Stimulated activated CD4-positive, alpha-beta T cell treated with anti-CD3 and anti-CD28 coated beads, Interleukin-12 subunit alpha, Interleukin-12 subunit beta, amount 100 ng/mL, for 4 hours (primary cell): Measurements from ENCODE around the gene ATG10.
A peak's percentile ranks its signal among the peaks of the same experiment; 100 is the strongest.

Source experiments
- DNase-seq: peaks from one replicate; pipeline ENCODE4 v3.0.0-alpha.2; 2020

Gene ATG10

DNA sequence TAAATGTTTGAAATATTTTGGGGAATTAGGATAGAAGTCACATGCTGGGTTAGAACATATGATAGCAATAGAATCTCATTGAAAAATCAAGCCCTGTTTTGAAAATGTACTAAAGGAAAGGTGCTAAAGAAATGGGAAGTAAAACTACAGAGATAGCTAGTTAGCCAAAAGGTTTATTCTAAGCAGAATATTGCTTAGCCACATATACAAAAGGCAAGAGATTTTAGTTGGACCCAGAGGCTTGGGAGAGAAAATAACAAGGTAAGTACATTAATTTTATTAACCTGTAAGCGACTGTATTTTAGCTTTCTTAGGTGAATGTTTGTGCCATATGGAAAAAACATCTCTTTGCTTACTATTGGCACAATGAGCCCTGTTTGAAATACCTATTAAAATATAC is 198.1 kb downstream of the ATG10 start:
- no peak for DNase-seq

DNA sequence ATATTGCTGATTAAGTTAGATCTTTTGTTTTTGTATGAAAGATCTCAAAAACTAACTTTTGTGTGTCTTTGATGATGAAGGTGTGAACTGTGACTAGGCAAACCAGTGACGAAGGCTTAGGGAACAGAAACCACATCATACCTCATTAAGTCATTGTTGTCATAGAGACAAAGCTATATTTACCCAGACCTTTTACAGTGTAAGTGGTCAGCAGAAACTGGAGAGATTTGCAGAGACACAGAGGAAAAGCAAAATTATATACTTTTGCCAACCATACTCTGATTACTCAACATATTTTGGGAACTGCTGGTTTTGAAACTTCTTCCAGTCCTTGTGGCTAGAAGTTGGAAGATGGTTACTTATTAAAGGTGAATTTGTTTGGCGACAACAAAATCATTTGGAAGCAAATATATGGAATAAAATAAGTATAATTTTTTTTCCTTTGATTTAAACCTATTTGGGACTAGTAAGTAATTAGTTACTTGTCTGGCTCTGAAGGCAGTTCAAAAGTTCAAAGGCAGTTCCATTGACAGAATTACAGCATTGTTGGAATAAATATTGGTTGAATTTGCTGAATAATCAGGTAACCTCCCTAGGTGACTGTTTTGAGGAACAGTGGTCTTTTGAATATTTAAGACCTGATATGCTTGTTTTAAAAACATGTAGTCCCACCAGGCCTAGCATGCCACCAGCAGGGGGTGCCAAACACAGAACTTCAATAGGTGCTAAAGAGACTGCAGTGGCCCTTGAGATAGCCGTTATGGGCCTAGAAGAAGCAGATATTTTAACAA is 202.5 kb downstream of the ATG10 start:
- peak; percentile 61 for DNase-seq

DNA sequence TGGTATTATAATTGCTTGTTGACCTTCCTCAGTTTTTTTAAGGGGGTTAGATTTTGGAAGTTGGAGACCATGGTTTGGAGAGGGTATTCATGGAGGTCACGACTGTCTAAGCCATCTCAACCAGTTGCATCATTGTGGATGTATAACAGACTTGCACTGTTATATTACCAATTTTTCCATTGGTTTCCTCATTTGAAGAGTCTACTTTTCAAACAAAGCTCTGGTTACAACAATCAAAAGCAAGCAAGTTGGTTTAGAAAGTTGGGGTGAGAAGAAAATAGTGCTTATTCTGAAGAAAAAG is 203.0 kb downstream of the ATG10 start:
- no peak for DNase-seq

DNA sequence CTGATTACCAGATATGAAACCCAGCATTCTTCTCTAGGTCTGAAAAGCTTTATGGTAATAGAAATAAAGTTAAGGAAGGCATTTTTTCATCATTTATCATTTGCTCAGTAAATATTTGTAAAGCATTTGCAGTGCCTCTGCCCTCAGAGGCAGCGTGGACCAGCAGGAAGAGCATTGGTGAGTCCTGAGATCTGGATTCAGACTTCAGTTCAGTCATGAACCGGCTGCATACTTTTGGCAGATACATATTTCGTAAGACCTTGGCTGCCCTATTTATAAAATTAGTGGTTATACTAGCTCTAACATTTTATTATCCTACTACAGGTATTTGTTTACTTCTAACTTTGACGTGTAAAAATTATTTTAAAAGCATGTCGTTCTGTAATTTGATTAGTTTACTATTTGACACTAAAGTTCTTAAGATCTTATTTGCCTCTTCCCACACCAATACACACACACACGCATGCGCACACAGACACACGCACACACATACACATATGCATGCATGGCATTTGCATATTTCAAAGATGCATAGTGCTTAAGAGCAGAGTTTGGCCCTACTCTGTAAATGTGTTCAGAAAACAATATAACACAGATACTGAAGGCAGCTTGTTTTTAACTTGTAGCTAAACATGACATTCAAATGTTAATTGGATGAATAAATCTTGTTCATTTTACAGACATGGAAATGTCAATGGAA is 204.4 kb downstream of the ATG10 start:
- no peak for DNase-seq

DNA sequence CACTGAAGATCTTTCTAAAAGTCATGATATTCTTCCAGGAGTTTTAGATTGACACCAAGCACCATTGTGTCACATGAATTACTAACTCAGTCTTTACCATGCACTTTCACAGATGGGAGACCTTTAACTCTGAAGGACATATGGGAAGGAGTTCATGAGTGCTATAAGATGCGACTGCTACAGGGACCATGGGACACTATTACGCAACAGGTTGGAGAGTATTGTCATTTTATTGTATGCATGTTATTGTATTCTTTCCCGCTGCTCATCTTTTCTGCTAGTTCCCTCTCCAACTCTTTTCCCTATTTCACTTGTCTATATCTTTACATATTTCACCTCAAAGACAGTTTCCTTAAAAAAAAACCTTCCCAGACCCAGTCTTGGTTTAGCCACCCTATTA is 206.6 kb downstream of the ATG10 start:
- no peak for DNase-seq

DNA sequence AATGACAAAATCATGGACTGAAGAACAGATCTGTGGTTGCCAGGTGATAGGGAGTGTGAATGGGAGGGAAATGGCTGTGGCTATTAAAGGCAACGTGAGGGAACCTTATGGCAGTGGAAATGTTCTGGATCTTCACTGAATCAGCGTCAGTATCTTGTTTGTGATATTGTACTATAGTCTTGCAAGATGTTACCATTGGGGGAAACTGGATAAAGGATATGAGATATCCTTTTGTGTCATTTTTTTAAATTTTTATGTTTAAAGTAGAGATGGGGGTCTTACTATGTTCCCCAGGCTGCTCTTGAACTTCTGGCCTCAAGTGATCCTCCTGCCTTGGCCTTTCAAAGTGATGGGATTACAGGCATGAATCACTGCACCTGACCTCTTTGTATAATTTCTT is 210.8 kb downstream of the ATG10 start:
- no peak for DNase-seq

DNA sequence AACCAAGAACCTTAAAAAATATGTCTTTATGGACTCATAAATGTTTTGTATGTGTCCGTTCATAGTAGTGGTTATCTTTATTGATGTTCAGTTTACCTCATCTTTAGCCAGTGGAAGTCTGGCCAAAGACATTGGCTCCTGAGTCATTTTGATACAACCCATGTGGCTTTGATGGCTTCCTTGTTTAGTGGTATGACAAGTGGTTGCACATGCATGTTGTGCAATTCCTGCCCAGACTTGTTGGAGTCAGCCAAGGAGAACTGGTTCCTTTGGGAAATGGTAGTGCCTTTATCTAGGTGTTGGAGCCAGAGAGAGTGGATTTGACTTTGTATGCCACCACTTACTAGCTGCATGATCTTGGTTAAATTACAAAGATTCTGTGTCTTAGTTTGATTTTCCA is 212.0 kb downstream of the ATG10 start:
- no peak for DNase-seq

DNA sequence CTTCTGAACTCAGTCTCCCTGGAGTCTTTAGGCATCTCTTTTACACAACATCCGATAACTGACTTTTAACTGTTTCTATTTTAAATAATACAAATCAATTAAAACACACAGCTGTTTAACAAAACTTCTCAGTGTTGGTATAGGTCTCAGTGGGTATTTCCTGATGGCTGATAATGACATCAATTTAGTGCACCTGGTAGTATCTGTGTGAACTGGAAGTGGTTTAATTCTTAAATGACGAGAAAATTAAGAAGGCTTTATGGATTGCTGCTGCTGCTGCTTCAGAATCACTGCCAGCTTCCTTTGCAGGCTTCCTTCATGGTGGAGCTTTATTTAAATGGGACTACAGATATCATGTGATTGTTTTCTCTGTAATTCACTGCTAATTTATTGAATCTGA is 214.0 kb downstream of the ATG10 start:
- DNase-seq = no peak

DNA sequence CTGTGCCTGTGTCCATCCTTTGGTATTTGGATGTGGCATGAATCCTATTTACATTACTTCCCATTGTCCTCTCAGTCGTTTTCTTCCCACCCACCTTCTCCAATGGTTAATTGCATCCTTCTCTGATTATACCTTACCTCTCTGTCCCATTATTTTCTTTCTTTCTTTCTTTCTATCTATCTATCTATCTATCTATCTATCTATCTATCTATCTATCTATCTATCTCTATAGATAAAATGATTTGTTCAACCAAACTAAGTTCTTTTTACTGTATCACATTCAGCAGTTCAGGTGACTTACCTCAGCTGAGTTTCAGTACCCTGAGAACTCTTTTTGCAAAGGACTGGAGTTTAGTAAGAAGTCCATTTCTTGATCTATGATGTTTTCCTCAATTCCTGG is 225.7 kb downstream of the ATG10 start:
- DNase-seq = no peak

DNA sequence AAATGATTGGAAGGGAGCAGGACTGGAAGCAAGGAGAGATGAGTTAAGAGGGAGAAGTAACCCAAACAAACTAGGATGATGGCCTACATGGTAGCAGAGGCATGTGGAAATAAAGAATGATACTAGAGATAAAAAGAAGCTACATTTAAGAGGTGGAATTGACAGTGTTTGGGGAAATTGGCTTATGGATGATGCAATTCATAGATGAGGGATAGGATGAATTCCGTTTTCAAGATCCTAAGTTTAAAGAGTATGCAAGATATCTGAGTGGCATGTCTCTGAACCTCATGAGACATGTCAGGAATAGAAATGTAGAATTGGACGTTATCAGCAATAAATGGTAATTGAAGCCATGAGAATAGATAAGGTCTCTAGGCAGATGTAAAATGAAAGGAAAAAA is 232.7 kb downstream of the ATG10 start:
- DNase-seq = no peak

DNA sequence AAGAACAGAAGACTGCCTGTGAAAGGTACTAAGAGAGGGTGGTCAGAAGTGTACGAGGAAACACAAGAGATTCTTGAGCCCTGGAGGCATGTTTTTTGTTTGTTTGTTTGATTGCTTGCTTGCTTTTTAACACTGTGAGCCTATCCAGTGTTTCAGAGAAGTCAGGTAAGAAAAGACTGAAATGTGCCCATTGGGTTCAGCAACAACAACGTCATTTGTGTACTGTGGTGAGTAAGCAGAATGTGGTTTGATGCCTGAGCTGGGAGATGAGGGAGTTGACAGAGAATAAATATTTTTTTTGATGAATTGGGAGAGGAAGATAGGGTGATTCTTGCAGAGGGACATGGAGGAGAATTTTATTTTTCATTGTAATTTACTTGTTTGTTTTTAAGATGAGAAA is 233.2 kb downstream of the ATG10 start:
- no peak for DNase-seq

DNA sequence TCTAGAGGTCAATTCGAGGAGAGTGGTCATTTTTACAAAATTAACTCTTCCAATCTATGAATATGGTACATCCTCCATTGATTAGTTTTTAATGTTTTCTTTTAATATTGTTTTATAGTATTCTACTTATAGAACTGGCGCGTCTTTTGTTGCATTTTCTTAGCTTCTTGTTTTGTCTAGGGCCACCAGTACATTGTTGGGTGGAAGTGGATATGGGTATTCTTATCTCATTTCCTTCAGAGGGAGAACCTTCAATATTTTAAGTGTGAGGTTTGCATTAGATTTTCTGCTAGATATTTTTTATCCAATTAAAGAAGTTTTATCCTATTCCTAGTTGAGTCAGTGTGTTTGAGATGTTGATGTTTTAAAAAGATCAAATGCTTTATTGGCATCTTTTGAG is 236.5 kb downstream of the ATG10 start:
- no peak for DNase-seq

DNA sequence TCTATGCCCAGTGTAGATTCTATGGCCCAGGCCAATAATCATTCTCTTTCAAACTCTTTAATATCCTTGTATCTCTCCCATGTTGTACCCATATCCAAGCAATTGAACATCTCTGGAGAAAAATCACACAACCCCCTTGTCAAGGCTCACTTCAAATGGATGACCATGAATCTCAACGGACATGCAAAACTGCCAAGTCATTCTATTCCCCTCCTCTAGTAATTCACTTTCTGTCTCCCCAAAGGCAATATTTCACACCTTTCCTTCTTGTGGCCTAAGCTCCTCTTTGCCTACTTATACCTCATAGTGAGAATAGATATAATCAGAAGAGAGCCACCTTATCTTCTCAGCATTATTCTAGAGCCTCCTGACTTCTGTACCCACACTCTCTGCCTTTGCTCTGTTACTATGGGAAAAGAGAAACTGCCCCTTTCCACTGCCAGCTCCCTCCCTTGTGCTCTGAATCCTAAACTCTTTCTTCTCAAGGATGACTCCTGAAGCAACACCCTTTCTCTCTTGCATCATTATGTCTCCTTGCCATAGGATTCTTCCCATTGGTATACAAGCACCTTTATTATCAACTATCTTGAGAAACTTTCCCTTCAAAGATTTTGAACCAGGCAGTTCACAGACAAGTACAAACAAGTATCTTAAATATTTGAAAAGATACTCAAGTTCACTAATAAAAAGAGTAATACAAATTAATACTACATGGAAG is 240.2 kb downstream of the ATG10 start:
- DNase-seq = no peak

DNA sequence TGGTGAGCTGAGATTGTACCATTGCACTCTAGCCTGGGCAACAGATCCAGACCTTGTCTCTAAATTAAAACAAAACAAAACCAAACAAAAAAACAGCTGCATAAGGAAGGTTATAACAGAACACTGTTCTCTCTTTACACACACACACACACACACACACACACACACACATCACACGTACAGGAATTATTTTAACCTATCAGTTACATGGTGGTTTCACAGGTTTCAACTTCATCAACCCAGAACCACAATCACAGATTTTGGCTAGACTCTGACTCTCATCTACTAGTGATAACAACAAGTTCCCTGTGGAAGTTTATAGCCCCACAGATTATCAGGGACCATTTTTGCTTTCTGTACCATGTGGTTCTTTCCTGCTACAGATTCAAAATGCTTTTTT is 246.1 kb downstream of the ATG10 start:
- no peak for DNase-seq

DNA sequence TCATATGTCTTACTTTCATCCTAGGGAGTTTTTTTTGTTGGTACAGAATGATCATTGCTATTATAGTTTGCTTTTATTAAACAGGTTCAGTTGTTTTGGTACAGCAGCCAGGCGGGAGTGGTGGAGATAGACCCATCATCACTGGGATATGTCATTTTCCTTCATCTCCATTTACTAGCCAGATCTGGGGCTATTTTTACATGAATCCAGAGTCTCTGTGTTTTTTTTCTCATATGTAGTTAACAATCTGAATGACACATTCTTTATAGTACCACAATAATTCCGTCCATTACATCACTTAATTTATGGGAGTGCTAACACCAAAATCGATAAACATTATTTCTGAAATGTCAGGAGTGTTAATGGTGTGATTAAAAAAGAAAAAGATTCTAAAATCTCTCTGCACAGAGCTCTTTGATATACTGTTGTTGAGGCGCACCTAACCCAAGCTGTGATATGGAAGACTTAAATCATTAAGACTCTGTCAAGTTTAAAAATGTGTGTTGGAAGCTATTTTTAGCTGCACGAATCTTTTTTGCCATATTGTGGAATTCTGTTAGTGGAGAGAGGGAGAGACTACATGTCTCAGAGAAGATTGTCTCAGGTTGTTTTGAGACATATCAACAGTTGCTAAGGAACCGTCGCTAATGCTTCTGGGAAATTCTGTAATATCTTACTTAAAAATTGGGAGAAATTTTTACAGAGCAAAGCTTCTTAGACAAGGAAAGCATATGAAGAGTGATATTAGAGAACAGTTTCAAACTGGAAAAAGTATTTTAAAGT is 246.7 kb downstream of the ATG10 start:
- no peak for DNase-seq

DNA sequence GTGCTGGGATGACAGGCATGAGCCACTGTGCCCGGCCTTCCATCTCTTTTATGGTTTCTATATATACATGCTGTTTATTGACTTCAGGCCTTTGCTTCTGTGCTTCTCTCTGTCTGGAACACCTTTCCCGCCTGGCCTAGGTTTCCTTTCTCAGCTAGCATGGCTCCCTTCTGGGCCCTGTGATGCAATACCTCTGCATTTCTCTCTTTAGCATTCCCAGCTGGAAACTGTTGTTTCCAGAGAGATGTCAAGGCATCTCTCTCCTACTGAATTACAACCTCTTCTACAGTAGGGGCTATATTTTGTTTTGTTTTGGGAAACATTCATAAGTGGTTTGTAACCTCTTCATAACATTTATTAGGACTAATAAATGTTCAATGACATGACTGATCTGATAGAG is 249.2 kb downstream of the ATG10 start:
- no peak for DNase-seq

DNA sequence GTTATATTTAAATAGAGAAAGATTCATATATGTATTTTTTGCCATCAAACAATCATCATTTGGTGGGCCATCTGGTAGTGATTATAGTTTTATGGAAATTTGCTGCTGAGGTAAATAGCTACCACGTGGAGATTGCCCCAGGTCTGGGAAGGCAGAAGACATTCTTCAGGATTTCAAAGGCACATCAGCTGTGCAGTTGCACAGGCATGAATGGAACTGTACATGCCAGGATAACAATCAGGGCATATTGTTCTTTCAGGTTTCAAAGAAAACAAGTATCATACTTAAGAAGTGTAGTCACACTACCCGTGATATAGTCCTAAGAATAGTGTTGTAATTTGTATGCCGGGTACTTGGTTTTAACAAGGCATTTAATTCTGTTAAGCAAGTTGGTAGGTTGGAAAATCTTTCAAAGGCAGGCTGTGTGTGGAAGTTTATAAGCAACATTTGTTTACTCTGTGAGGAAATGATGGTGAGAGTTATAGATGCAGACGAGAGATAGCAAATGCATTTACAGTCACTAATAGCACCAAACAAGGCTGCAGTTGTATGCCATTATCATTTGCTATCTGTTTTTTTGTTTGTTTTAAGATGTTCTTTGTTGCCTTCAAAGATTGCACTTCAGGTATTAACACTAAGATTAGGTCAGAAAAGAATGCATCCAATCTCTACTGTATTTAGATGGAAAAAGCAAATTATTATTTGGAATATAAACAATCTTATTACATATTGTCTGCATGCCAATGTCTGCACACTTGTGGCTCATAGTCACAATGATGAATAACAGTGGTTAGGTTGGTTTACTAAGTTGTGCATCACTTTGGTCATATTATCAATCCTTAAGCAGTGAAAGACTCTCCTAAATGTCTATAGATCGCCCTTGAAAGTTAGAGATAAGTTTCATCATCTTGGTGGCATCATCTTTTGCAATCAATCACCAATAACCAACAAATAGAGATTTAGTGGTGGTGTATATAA is 251.1 kb downstream of the ATG10 start:
- DNase-seq = no peak

DNA sequence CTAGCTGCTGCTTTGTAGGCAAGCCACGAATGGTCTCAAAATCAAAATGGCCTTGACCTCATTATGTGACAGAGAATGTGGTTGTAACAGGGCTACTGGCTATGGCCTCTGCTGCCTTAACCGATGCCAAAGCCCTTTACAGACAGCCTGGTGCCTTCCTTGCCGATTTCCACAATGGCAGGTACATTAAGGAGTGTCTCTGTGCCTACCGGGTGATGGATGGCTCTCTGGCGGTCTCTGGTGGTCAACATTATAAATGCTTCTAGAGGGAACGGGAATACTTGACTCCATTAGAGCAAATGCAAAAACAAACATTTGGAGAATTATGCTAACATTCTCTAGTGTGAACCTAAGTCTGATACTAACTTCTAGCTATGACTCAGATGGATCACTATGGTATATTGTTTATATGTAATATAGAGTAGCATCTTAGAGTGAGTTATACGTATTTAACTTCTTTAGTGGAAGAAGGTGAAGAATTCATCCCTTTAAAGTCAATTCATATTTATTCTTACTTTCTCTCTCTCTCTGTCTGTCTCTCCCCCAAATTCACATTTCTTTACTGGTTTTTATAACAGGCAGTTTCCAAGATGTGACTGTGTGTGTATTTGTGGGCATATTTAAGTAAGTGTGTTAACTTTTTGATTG is 253.8 kb downstream of the ATG10 start:
- peak; percentile 47 for DNase-seq

DNA sequence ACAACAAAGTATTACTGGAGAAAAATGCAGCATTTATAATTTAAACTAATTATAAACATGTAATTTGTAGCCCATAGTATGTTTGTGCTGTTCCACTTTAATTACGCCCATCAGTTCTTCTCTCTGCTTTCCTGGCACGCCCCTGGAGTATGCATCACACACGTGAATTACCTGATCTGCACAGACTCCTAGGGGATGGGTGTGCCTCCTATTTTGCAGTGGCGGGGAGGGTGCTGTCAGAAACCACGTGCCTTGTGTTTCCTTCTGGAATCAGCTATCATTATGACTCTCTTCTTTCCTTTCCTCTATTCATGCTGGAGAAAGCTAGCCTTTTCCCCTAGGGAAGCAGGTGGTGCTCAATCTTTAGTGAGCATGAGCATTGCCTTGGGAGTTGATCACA is 263.1 kb downstream of the ATG10 start:
- DNase-seq = no peak

DNA sequence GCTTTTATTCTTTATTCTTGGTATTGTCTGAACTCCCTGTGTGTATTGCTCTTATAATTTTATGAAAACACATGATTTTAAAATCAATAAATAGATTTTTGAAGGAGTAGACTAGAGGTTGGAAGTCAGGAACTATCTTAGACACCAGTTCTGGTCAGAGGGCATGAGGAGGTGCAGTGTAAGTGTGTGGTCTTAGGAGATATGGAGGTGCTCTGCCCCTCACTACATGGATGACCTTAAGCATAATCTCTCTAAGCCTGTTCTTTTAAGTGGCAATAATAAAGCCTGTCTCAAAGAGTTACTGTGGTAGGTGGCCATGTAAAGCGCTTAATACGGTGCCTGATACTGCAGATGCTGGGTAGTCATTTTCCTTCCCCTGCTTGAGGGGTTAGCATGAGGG is 272.3 kb downstream of the ATG10 start:
- DNase-seq = no peak

DNA sequence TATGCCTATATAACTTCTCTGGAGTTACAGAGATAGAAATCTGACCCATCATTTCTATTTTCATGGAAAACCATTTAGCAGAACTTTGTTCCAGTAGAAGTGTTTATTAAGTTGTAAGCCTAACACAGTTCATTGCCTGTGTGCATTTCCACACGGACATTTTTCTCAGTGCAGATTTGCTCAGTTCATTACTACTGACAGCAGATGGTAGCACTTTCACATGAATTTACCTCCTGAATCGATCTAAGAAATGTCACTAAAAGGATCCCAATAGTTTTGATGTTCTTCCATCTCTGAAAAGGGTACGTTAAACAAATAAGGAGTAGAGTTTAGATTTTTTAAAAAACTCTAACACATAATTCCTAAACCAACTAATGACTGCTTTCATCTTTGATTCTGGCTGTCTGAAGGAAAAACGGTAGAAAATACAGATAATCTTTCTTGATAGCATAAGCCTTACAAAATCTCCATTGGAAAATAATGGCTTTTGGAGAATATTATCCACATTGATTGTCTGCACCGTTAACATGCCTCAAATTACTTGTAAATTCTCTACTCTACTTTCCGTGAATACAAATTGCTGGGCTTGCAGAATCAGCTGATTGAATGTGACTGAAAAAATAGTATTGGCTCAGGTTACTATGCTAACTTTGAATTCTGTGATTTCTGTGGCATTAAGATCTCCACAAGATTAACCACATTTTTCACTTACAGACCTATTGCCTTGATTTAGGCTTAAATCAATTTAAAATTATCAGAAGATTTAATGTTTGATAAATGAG is 273.2 kb downstream of the ATG10 start:
- DNase-seq = no peak
